K562 (cell line): ENCODE data around the gene NFKBIB. TPM values are rescaled to one million over a fixed set of nuclear protein-coding genes. Genes with fewer than 3 reads are reported as not detected.

Experiments used
- ARHGAP35 ChIP-seq: fragments of 450-650 bp; IDR thresholded peaks from 2 replicates; pipeline ENCODE4 v1.6.1; 2018; ENCODE audit not compliant: partially characterized antibody
- COPS2 ChIP-seq: fragments of 450-650 bp; conservative IDR thresholded peaks from 2 replicates; pipeline ENCODE4 v1.6.1; 2016; ENCODE audit warnings: mild to moderate bottlenecking, moderate library complexity
- DIDO1 ChIP-seq: fragments of 450-650 bp; IDR thresholded peaks from 2 replicates; pipeline ENCODE4 v1.6.1; 2016; ENCODE audit warnings: low read depth, missing biosample characterization, missing genetic modification characterization
- E2F3 ChIP-seq: fragments of 250-450 bp; sonication (Bioruptor Pico); IDR thresholded peaks from 2 replicates; pipeline ENCODE4 v1.4.0; 2020; ENCODE audit warnings: mild to moderate bottlenecking
- NFATC3 ChIP-seq: fragments of 450-650 bp; IDR thresholded peaks from 2 replicates; pipeline ENCODE4 v1.6.1; 2017; ENCODE audit warnings: mild to moderate bottlenecking
- POU5F1 ChIP-seq: fragments of 150-350 bp; IDR thresholded peaks from 2 replicates; pipeline ENCODE4 v1.6.1; 2014; ENCODE audit warnings: borderline replicate concordance, low read length, low read depth, mild to moderate bottlenecking; ENCODE audit not compliant: partially characterized antibody
- STAG1 ChIP-seq: sonication (generic); formaldehyde crosslinking; IDR thresholded peaks from 2 replicates; pipeline ENCODE4 v1.5.0; 2020; ENCODE audit warnings: missing genetic modification reagents, borderline replicate concordance
- STAT5A ChIP-seq: IDR thresholded peaks from 2 replicates; pipeline ENCODE4 v1.6.1; 2012; ENCODE audit warnings: low read length, inconsistent platforms, borderline replicate concordance
- STAT5B ChIP-seq: fragments of 250-450 bp; sonication (Bioruptor Pico); IDR thresholded peaks from 2 replicates; pipeline ENCODE4 v1.8.0; 2021; ENCODE audit warnings: mild to moderate bottlenecking, inconsistent platforms
- TOE1 ChIP-seq, 2 experiments: fragments of 450-650 bp in 1 of 2; sonication (generic) in 1 of 2; formaldehyde crosslinking in 1 of 2; IDR thresholded peaks; 2 replicates each; pipeline versions ENCODE4 v1.7.1 to v1.8.0; 2016 to 2022; ENCODE audit warnings: borderline replicate concordance in 2 of 2, mild to moderate bottlenecking in 2 of 2, antibody characterized with exemption in 1 of 2, inconsistent platforms in 1 of 2, low read depth in 1 of 2, missing genetic modification reagents in 1 of 2, moderate library complexity in 1 of 2
- XRCC3 ChIP-seq: fragments of 450-650 bp; IDR thresholded peaks from 2 replicates; pipeline ENCODE4 v1.6.1; 2017; ENCODE audit warnings: mild to moderate bottlenecking, moderate library complexity
- ZFPM2 ChIP-seq: fragments of 250-450 bp; sonication (Bioruptor Pico); IDR thresholded peaks from 2 replicates; pipeline ENCODE4 v1.5.1; 2022; ENCODE audit warnings: mild to moderate bottlenecking
- ZNF444 ChIP-seq: fragments of 250-450 bp; sonication (Bioruptor Pico); IDR thresholded peaks from 2 replicates; pipeline ENCODE4 v1.4.0; 2020; ENCODE audit warnings: mild to moderate bottlenecking, moderate library complexity
- ZNF699 ChIP-seq: fragments of 250-450 bp; sonication (Bioruptor Pico); IDR thresholded peaks from 2 replicates; pipeline ENCODE4 v1.8.0; 2021; ENCODE audit warnings: mild to moderate bottlenecking, moderate library complexity; ENCODE audit not compliant: insufficient replicate concordance
- ZNF77 ChIP-seq: fragments of 250-450 bp; sonication (Bioruptor Pico); IDR thresholded peaks from 2 replicates; pipeline ENCODE4 v1.5.0; 2020
- polyA plus RNA-seq, 8 experiments: library from polyadenylated mRNA; depleted of rRNA in 4 of 8; stranded (reverse) in 5 of 8; unstranded in 3 of 8; fragments of >200 nt; fragmentation: Nextera tagmentation in 2 of 8; fragmentation: Illumina TruSeq in 1 of 8; extraction: Ambion mirVana in 2 of 8; extraction: Trizol in 1 of 8; gene quantifications; 2 replicates each; pipeline versions ENCODE4 v1.2.1 to v1.2.3, GENCODE V29; 2011 to 2014; ENCODE audit warnings: inconsistent platforms in 1 of 8, missing spikeins in 1 of 8
- total RNA-seq, 7 experiments: library from RNA; depleted of rRNA in 6 of 7; stranded (reverse); fragments of >200 nt in 6 of 7; fragmentation: Illumina TruSeq in 2 of 7; extraction: Trizol in 2 of 7; gene quantifications; 2 replicates each; pipeline versions ENCODE4 v1.2.1 to v1.2.3, GENCODE V29; 2011 to 2021; ENCODE audit warnings: low replicate concordance in 1 of 7
- TF ChIP-seq, protein P1 (sequence below): fragments of 450-650 bp; formaldehyde crosslinking; conservative IDR thresholded peaks from 2 replicates; pipeline ENCODE4 v1.4.0; 2022; ENCODE audit warnings: mild to moderate bottlenecking, missing genetic modification characterization
- TF ChIP-seq, protein P2 (sequence below): IDR thresholded peaks from 2 replicates; pipeline ENCODE4 v1.6.1; 2011; ENCODE audit warnings: borderline replicate concordance, low read depth, mild to moderate bottlenecking, moderate library complexity, low read length; ENCODE audit not compliant: insufficient read depth, poor library complexity, severe bottlenecking
- TF ChIP-seq, protein P3 (sequence below): sonication (generic); formaldehyde crosslinking; IDR thresholded peaks from 2 replicates; pipeline ENCODE4 v1.8.0; 2022; ENCODE audit warnings: mild to moderate bottlenecking, missing genetic modification reagents
- TF ChIP-seq, protein P4 (sequence below): fragments of 450-650 bp; IDR thresholded peaks from 2 replicates; pipeline ENCODE4 v1.6.1; 2016; ENCODE audit warnings: borderline replicate concordance

The NFKBIB gene
- total and polyA plus RNA-seq, 9 of the 15 experiments (the other 6 are each of a cell fraction or from before 2014, with no cell fraction given) = 1.5 to 44.9 (median 10.4) TPM

DNA sequence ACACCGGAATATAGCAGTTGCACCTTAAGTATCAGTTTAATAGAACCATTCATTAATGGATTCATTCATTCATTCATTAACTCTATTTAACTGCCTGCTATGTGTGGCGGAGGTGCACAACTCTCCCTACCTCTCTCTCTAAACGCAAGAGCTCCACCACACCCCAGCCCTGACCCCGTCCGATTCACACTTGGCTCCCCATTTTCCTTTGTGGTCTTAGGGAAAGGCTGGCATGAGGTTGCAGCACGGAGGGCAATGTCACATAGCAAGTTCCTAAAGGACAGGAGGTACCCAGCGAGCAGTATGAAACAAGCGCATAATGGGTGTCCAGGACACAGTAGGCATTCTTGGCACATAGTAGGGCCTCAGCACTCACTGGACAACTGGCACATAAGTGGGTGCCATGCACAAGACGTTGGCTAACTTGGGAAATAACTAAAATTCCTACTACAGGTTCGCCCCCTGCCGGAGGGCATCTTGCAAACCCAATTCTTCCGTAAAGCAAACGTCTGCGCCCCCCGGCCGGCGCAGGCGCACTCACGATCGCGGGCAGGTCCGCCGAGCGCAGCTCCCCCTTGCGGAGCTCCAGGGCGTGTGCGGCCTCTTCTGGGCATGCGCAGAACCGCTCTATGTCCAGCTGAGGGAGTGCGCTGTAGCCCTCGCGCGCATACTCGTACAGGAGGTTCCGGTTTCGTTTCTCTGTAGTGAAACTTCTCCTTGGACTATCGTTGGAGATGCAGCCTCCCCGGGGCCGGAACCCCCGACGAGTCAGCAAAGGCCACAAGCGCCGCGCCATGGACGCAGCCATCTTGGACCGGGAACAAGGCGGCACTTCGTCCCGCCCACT is 30.4 kb downstream of the NFKBIB start, which contains the start of gene SARS2 (continued):
- TF ChIP-seq ZNF77 (no peak), STAG1 (CRISPR knock-in tag) (peak; percentile 46; the same call in 1 of the 2 replicates), STAT5B (CRISPR knock-in tag) (no peak), STAT5A (0 out of 2 replicates have a peak, but pooled peaks have one; percentile 30), COPS2 (no peak), TOE1 (IDR thresholded peaks at IDR 0.05; ENCODE audit: borderline replicate concordance) (peak; percentile 24; the same call in 1 of the 2 replicates), TOE1 (CRISPR knock-in tag; IDR thresholded peaks at IDR 0.05; ENCODE audit: borderline replicate concordance, low read depth) (no peak), ZNF444 (no peak), NFATC3 (no peak), DIDO1 (tag) (peak; percentile 43; the same call in 1 of the 2 replicates), ZFPM2 (CRISPR knock-in tag) (no peak), ARHGAP35 (no peak), E2F3 (CRISPR knock-in tag) (no peak), XRCC3 (no peak), POU5F1 (no peak), ZNF699 (CRISPR knock-in tag) (no peak)
- TF ChIP-seq, protein P1, sequence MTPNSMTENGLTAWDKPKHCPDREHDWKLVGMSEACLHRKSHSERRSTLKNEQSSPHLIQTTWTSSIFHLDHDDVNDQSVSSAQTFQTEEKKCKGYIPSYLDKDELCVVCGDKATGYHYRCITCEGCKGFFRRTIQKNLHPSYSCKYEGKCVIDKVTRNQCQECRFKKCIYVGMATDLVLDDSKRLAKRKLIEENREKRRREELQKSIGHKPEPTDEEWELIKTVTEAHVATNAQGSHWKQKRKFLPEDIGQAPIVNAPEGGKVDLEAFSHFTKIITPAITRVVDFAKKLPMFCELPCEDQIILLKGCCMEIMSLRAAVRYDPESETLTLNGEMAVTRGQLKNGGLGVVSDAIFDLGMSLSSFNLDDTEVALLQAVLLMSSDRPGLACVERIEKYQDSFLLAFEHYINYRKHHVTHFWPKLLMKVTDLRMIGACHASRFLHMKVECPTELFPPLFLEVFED (CRISPR knock-in tag) = no peak
- TF ChIP-seq, protein P2, sequence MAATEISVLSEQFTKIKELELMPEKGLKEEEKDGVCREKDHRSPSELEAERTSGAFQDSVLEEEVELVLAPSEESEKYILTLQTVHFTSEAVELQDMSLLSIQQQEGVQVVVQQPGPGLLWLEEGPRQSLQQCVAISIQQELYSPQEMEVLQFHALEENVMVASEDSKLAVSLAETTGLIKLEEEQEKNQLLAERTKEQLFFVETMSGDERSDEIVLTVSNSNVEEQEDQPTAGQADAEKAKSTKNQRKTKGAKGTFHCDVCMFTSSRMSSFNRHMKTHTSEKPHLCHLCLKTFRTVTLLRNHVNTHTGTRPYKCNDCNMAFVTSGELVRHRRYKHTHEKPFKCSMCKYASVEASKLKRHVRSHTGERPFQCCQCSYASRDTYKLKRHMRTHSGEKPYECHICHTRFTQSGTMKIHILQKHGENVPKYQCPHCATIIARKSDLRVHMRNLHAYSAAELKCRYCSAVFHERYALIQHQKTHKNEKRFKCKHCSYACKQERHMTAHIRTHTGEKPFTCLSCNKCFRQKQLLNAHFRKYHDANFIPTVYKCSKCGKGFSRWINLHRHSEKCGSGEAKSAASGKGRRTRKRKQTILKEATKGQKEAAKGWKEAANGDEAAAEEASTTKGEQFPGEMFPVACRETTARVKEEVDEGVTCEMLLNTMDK = peak; percentile 100
- TF ChIP-seq, protein P3, sequence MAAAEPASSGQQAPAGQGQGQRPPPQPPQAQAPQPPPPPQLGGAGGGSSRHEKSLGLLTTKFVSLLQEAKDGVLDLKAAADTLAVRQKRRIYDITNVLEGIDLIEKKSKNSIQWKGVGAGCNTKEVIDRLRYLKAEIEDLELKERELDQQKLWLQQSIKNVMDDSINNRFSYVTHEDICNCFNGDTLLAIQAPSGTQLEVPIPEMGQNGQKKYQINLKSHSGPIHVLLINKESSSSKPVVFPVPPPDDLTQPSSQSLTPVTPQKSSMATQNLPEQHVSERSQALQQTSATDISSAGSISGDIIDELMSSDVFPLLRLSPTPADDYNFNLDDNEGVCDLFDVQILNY = no peak
- TF ChIP-seq, protein P4, sequence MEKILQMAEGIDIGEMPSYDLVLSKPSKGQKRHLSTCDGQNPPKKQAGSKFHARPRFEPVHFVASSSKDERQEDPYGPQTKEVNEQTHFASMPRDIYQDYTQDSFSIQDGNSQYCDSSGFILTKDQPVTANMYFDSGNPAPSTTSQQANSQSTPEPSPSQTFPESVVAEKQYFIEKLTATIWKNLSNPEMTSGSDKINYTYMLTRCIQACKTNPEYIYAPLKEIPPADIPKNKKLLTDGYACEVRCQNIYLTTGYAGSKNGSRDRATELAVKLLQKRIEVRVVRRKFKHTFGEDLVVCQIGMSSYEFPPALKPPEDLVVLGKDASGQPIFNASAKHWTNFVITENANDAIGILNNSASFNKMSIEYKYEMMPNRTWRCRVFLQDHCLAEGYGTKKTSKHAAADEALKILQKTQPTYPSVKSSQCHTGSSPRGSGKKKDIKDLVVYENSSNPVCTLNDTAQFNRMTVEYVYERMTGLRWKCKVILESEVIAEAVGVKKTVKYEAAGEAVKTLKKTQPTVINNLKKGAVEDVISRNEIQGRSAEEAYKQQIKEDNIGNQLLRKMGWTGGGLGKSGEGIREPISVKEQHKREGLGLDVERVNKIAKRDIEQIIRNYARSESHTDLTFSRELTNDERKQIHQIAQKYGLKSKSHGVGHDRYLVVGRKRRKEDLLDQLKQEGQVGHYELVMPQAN = peak; percentile 79
